ENCODE data around the gene PSAP.

PSAP gene

DNA sequence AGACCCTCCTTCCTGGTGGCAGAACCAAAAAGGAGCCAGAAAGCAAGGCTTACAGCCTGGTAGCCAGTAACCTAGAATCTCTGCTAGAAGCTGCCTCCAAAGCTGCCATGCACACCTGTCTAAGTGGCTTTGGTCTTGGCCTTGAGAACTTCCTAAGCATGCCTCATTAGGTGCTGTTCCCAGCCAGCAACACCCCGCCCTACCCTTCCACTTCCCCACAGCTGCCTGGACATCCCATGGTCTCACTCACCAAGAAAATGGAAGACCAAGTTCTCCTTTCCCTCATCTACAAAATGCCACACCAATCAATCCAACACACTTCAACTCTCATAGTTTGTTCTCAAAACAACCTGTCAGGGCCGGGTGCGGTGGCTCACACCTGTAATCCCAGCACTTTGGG is 4.2 kb downstream of the PSAP start:
- Histone ChIP-seq H3K4me3 (no peak overlapping the region), H3K27ac (peak overlapping the region in 1 of 2 donors; percentile 4)
- no peak for DNase-seq (ENCODE audit: low spot score)
- TF ChIP-seq, protein P1, sequence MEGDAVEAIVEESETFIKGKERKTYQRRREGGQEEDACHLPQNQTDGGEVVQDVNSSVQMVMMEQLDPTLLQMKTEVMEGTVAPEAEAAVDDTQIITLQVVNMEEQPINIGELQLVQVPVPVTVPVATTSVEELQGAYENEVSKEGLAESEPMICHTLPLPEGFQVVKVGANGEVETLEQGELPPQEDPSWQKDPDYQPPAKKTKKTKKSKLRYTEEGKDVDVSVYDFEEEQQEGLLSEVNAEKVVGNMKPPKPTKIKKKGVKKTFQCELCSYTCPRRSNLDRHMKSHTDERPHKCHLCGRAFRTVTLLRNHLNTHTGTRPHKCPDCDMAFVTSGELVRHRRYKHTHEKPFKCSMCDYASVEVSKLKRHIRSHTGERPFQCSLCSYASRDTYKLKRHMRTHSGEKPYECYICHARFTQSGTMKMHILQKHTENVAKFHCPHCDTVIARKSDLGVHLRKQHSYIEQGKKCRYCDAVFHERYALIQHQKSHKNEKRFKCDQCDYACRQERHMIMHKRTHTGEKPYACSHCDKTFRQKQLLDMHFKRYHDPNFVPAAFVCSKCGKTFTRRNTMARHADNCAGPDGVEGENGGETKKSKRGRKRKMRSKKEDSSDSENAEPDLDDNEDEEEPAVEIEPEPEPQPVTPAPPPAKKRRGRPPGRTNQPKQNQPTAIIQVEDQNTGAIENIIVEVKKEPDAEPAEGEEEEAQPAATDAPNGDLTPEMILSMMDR (IDR thresholded peaks at IDR 0.05) = no peak

GRCh38 chr10:71845410-71846405 is 5.3 kb downstream of the PSAP start:
- peak overlapping the region in 1 of 2 donors; percentile 29 for H3K27ac ChIP-seq
- no peak for DNase-seq (ENCODE audit: low spot score)
- no peak overlapping the region for H3K4me3 ChIP-seq
- TF ChIP-seq, protein P1 (IDR thresholded peaks at IDR 0.05) = no peak

GRCh38 chr10:71844695-71845094 is 6.4 kb downstream of the PSAP start:
- TF ChIP-seq, protein P1 (IDR thresholded peaks at IDR 0.05) = no peak
- H3K27ac ChIP-seq = no peak overlapping the region

DNA sequence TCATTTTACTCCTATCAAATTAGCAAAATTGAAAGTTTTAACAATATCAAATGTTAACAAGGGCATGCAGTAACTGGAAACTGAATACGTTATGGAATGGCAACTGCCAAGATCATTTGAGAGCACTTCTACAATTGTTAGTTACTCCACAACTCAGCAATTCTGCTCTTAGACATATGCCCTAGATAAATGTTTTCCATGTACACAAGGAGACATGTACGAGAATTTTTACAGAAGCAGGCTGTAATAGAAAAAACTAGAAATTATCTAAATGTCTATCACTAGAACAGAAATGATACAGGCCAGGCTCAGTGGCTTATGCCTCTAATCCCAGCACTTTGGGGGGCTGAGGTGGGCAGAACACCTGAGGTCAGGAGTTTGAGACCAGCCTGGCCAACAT is 7.0 kb downstream of the PSAP start:
- DNase-seq (ENCODE audit: low spot score) = no peak
- Histone ChIP-seq H3K4me3 (no peak overlapping the region), H3K27ac (no peak overlapping the region)
- TF ChIP-seq, protein P1 (IDR thresholded peaks at IDR 0.05) = no peak

More at GRCh38 chr10:71844695-71845094, 6.4 kb downstream of the PSAP start:
- H3K4me3 ChIP-seq = no peak overlapping the region
- DNase-seq (ENCODE audit: low spot score) = no peak

DNA sequence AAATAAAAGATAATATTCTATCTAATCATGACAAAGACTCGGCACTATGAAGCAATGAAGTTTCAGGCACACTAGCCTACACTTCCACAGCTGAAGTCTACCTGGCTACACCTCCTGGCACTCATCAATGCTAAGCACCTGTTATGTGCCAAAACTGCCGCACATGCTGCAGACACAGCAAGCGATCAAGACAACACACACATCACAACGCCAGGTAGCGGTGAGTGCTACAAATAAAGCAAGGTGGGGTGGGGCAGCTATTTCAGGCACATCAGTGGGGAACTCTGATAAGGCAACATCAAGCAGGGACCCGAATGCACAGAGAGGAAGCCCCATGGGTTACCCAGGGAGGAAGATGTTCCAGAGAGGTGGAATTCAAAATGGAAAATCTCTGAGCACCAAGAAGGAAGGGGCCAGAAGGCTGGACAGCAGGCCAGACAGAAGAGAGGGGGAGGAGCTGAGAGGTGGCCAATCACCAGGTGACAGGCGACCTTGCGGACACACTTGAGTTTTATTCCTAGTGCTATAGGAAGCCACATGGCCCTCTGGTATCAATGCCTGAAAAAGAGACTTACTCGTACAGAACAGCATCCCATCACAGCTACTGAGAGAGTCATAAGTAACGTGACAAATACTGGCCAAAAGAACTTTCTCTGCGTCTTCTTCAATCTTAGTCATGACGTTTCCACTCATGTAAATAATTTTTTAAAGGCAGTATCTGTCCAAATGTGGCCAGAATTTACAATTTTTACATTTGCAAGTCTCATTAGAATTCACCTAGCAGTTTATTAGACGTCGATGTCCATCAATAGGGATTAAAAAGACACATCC is 8.0 kb downstream of the PSAP start:
- TF ChIP-seq, protein P1 (IDR thresholded peaks at IDR 0.05) = no peak
- no peak overlapping the region for H3K4me3 ChIP-seq
- DNase-seq (ENCODE audit: low spot score) = no peak
- no peak overlapping the region for H3K27ac ChIP-seq

DNA sequence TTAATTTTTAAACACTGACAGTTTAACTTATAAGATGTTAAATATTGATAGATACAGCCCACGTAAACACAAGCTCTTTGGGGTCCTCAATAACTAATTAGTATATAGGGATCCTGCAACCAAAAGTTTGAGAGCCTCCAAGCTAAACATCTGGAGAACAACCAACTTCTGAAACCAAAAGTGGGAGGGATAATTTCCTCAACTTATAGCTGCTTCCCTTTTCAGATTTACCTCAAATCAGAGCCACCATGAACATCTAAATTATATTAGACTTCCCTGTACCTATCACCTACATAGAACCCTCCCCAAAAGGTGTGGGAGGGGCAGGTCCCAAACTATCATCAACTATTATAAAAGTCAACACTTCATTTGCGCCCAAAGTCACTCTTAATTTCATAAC is 8.6 kb downstream of the PSAP start:
- TF ChIP-seq, protein P1 (IDR thresholded peaks at IDR 0.05) = no peak
- Histone ChIP-seq H3K4me3 (no peak overlapping the region), H3K27ac (no peak overlapping the region)
- DNase-seq (ENCODE audit: low spot score) = no peak

Measured in coronary artery (tissue), 2 donors.